GM12874 (cell line): Measurements from ENCODE around the gene SDK1.

Experiments used
- TF ChIP-seq, protein P1 (sequence below): IDR thresholded peaks from 2 replicates; pipeline ENCODE4 v1.5.1; 2011; ENCODE audit warnings: low read depth, mild to moderate bottlenecking, control low read depth, low read length, moderate library complexity; ENCODE audit not compliant: insufficient read depth

Gene SDK1

DNA sequence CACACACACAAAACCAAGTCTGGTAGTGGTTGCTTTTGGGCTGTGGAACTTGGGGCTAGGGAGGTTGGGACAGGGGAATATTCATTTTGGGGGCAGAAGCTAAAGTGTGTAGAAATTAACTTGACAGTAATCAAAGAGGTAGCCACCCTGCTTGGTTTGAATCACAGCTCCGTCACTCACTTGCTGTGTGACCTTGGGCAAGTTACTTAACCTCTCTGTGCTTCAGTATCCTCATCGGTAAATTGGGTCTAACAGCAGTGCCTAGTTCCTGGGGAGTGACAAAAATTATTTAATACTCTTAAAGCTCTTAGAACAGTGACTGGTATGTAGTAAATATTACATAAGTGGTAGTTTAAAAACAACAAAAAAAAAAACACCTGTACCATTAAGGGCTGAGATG lies 489.8 kb downstream of the SDK1 start:
- TF ChIP-seq, protein P1, sequence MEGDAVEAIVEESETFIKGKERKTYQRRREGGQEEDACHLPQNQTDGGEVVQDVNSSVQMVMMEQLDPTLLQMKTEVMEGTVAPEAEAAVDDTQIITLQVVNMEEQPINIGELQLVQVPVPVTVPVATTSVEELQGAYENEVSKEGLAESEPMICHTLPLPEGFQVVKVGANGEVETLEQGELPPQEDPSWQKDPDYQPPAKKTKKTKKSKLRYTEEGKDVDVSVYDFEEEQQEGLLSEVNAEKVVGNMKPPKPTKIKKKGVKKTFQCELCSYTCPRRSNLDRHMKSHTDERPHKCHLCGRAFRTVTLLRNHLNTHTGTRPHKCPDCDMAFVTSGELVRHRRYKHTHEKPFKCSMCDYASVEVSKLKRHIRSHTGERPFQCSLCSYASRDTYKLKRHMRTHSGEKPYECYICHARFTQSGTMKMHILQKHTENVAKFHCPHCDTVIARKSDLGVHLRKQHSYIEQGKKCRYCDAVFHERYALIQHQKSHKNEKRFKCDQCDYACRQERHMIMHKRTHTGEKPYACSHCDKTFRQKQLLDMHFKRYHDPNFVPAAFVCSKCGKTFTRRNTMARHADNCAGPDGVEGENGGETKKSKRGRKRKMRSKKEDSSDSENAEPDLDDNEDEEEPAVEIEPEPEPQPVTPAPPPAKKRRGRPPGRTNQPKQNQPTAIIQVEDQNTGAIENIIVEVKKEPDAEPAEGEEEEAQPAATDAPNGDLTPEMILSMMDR: no peak

DNA sequence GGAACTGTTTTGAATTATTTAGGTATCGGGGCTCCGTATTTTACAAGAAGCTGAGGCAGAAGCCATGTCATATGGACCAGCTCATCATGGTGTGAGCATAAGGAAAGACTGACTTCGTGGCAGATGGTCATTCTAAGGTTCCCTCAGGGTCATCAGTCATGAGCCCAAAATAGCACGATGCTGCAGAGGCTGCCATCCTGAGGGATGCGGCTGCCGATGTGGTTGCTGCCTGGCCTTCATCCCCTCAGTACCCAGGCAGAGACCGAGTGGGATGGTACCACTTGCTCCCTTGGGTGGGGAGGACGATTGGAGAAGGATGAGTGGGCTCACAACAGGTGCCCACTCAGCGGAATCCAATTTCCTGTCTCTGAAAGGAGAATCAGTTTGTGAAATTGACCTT lies 490.3 kb downstream of the SDK1 start:
- TF ChIP-seq, protein P1: no peak

DNA sequence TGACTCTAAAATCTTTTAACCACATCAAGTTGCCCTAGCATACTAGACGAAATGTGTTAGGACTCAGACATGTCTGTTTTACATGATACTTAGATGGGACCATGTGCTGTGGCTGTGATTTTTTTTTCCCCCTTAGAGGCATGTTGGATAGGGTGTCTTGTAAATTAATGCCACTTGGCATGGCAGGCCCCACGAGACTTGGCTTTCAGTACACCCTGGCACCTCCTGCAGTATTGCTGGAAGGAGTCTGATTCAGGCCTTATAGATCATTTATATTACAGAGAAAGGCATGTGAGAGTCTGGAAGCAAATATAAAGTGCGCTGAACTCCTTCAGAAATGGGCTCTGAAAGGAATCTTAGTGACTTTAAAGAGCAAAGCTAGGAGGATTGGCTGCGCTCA lies 494.1 kb downstream of the SDK1 start:
- TF ChIP-seq, protein P1: no peak

DNA sequence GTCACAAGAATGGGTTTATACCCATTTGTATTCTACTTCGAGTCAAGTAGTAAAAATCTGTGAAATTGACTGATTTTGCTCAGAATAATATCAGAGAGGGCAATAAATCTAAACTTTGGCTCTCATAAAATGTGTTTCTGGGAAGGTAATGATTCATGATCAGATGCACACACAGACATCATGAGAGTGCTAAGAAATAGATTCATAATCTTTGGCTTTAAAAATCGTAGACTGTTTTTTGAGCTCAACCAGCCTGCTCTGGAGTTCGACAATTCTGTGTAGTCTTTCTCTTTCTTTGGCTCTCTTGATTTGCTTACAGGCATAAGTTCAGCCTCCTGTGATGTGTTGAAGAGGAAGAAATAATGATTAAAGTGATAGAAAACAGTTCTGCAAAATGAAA lies 494.7 kb downstream of the SDK1 start:
- TF ChIP-seq, protein P1: no peak

DNA sequence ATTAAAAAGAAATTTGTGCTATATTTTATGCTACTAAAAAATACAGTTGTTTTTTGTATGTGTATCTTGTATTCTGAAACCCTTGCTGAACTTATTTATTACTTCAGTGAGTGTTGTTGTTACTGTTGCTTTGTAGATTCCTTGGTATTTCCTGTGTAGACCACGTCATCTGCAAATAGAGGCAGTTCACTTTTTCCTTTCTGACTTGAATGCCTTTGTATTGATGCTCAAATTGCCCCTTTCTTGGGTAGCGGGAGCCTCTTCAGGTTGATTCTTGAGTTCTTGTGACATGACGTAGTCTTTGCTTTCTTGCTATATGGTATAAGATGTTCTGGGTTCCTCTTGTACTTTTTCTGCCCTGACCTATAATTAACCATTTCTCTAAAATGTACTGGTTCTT lies 504.1 kb downstream of the SDK1 start:
- TF ChIP-seq, protein P1: no peak

DNA sequence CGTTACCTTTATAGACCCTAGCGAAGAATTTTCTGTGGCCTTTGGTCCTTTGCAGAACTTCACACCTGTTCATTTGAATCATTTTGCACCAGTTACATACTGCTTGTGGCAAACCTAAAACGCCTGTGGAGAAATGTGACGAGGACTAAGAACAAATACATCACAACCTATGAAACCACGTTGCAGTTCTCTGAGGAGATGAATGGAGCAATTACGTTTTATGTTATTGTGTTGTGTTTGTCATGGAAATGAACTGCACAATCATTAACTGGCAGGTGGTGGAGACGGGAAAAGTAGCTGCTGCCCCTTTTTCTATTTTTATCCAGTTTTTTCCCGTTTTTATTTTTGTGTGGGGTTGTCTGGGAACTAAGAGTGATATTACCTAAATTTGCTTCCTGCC lies 505.5 kb downstream of the SDK1 start:
- TF ChIP-seq, protein P1: no peak

DNA sequence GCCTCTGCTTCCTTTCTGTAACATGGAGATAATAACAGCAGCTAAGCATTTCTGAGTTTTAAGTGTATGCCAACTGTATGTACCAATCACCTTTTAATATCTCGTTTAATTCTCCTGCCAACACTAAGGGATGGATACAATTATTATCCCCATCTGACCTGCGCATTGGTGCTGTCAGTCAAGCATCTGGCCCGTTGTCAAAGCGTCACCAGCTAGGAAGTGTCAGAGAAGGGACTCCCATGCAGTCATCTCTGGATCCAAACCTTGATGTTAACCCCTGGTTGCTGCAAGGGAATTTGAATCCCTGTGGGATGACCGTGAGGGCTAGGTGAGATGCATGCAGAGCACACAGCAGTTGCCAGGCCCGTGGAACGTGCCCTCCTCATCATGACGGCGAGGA lies 506.8 kb downstream of the SDK1 start:
- TF ChIP-seq, protein P1: no peak

DNA sequence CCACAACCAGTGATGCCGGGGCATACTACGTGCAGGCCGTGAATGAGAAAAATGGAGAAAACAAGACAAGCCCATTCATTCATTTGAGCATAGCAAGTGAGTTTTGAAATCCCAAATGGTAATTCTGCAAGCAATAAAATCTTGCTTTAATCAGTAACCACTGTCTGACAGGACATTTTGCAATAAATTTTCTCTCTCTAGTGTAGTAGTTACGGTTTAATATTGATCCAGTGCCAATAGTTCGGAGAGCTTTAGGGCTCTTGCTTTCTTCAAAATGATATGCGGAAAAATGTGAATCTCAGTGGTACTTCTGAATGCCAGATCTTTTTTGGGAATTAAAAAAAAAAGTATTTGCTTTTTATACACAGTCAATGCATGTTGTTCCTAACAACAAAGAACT lies 520.4 kb downstream of the SDK1 start:
- TF ChIP-seq, protein P1: no peak
